NCI-H510A (cell line): Measurements from ENCODE around the gene PAH.

ENCODE experiments used
- DNase-seq: peaks from one replicate; lab custom pipeline; 2025; lab: John Stamatoyannopoulos, UW

PAH gene

GRCh38 chr12:102816816-102817434, 100.1 kb downstream of the PAH start:
- DNase-seq: no peak

GRCh38 chr12:102814691-102815367, 102.2 kb downstream of the PAH start:
- DNase-seq: no peak

- DNase-seq: no peak
Observed at GRCh38 chr12:102812344-102812743, 104.7 kb downstream of the PAH start.

- DNase-seq: no peak
Observed at GRCh38 chr12:102811110-102811737, 105.8 kb downstream of the PAH start.

GRCh38 chr12:102808412-102808811, 108.6 kb downstream of the PAH start:
- DNase-seq: no peak

GRCh38 chr12:102806592-102806991, 110.5 kb downstream of the PAH start:
- DNase-seq: no peak

GRCh38 chr12:102806110-102806509, 110.9 kb downstream of the PAH start:
- DNase-seq: no peak

- no peak for DNase-seq
Observed at GRCh38 chr12:102800565-102800964, 116.5 kb downstream of the PAH start.

GRCh38 chr12:102799229-102799628, 117.8 kb downstream of the PAH start:
- no peak for DNase-seq

- no peak for DNase-seq
Observed at GRCh38 chr12:102797528-102797927, 119.5 kb downstream of the PAH start.

- DNase-seq: no peak
Observed at GRCh38 chr12:102793921-102794320, 123.1 kb downstream of the PAH start.
